HG02571 (cell line): ENCODE results near the gene LRRC45.

Experiments
- ATAC-seq: cut with Tn5 transposase; IDR thresholded peaks from one replicate; pipeline ENCODE4 v1.9.1; 2021; ENCODE audit warnings: mild to moderate bottlenecking, moderate library complexity; ENCODE audit not compliant: unreplicated experiment

LRRC45 gene

GRCh38 chr17:82018152-82018988 lies 4.7 kb upstream of the LRRC45 start:
- no peak for ATAC-seq

GRCh38 chr17:82018989-82019689 lies 4.0 kb upstream of the LRRC45 start:
- no peak for ATAC-seq

GRCh38 chr17:82019690-82020571 lies 3.2 kb upstream of the LRRC45 start:
- no peak for ATAC-seq

GRCh38 chr17:82020572-82021106 lies 2.5 kb upstream of the LRRC45 start:
- ATAC-seq: no peak

GRCh38 chr17:82021107-82021899 lies 1.8 kb upstream of the LRRC45 start:
- no peak for ATAC-seq

GRCh38 chr17:82021900-82022309 lies 1.2 kb upstream of the LRRC45 start:
- no peak for ATAC-seq

- ATAC-seq: no peak
These were observed 660 bp upstream of the LRRC45 start, which contains the start of gene CENPX for GRCh38 chr17:82022310-82022980. TSS of gene CENPX (minus strand) at chr17:82022878. CDS start at chr17:82022861, 17 bp downstream.

- ATAC-seq: no peak
These were observed 539 bp downstream of the LRRC45 start for GRCh38 chr17:82023447-82024241.

- ATAC-seq: no peak
These were observed 1.8 kb downstream of the LRRC45 start for GRCh38 chr17:82024859-82025258.

GRCh38 chr17:82025401-82026107 lies 2.4 kb downstream of the LRRC45 start:
- ATAC-seq: no peak

- no peak for ATAC-seq
These were observed 5.1 kb downstream of the LRRC45 start for GRCh38 chr17:82028246-82028645.

GRCh38 chr17:82028966-82029365 lies 5.9 kb downstream of the LRRC45 start:
- no peak for ATAC-seq

GRCh38 chr17:82029391-82029790 lies 6.3 kb downstream of the LRRC45 start:
- ATAC-seq: no peak

GRCh38 chr17:82029990-82030469 lies 6.9 kb downstream of the LRRC45 start:
- ATAC-seq: no peak

- no peak for ATAC-seq
These were observed 7.6 kb downstream of the LRRC45 start for GRCh38 chr17:82030470-82031302.

GRCh38 chr17:82031303-82031884 lies 8.3 kb downstream of the LRRC45 start, which contains the start of gene RAC3:
TSS of gene RAC3 (plus strand) at chr17:82031678. CDS start at chr17:82031762, 84 bp downstream.
- no peak for ATAC-seq
